Activated CD4-positive, alpha-beta T cell treated with anti-CD3 and anti-CD28 coated beads, Interleukin-2, amount 10 ng/mL, durations not matched to agents 7 days and 5 days (primary cell): ENCODE measurements around the gene TLDC2. TPM values are rescaled to one million over a fixed set of nuclear protein-coding genes. Genes with fewer than 3 reads are reported as not detected.

Experiments used
- CTCF ChIA-PET: fragments of 350-600 bp; sonication (Branson Sonifier 250); formaldehyde crosslinking; loops from one replicate; lab custom pipeline; 2021; ENCODE audit warnings: antibody characterized with exemption; lab: Charles Lee
- POLR2A ChIA-PET: fragments of 350-600 bp; sonication (Branson Sonifier 250); formaldehyde crosslinking; loops from one replicate; lab custom pipeline; 2021; ENCODE audit warnings: antibody characterized with exemption; lab: Charles Lee
- DNase-seq: peaks from one replicate; pipeline ENCODE4 v3.0.0-alpha.2; 2020
- H3K27ac Mint-ChIP-seq: one replicate; pipeline ENCODE4 v1.8.0; 2021; ENCODE audit warnings: mild to moderate bottlenecking, moderate library complexity, mixed read lengths
- H3K27me3 Mint-ChIP-seq: one replicate; pipeline ENCODE4 v1.8.0; 2021; ENCODE audit warnings: mixed read lengths
- H3K36me3 Mint-ChIP-seq: one replicate; pipeline ENCODE4 v1.8.0; 2021; ENCODE audit warnings: low read depth, mixed read lengths
- H3K4me1 Mint-ChIP-seq: one replicate; pipeline ENCODE4 v1.8.0; 2021; ENCODE audit warnings: mixed read lengths
- H3K4me3 Mint-ChIP-seq: one replicate; pipeline ENCODE4 v1.8.0; 2021; ENCODE audit warnings: mild to moderate bottlenecking, moderate library complexity, mixed read lengths
- H3K9me3 Mint-ChIP-seq: one replicate; pipeline ENCODE4 v1.8.0; 2021; ENCODE audit warnings: mixed read lengths
- total RNA-seq, 2 experiments: library from RNA; stranded (reverse); gene quantifications; one replicate each; pipeline ENCODE4 v1.2.3, GENCODE V29; 2021

The TLDC2 gene
- not detected for total RNA-seq

- no peaks in the 10 kb centered on the region for H3K9me3 Mint-ChIP-seq
- H3K4me3 Mint-ChIP-seq = no peak within 1 kb of the TSS
- CTCF ChIA-PET = interaction anchor here (2.2 kb wide), 1 partner anchor 12 kb away, joined by 9 read pairs; a partner anchor contains a TSS
- DNase-seq = no peak
- POLR2A ChIA-PET = no interaction called here
- H3K27me3 Mint-ChIP-seq = no peaks in the 10 kb centered on the region
- no peaks in the 10 kb centered on the region for H3K36me3 Mint-ChIP-seq
- H3K4me1 Mint-ChIP-seq = peaks cover 5% of the 10 kb centered on the region
- H3K27ac Mint-ChIP-seq = no peak within 1 kb of the TSS
Observed at GRCh38 chr20:36875702-36876472, at the start of gene TLDC2. Gene TLDC2 (plus strand): TSS chr20:36876138. CDS start chr20:36876175, 37 bp downstream.

GRCh38 chr20:36826554-36827244 is 49.2 kb upstream of the TLDC2 start:
- no peaks in the 10 kb centered on the region for H3K27me3 Mint-ChIP-seq
- H3K27ac Mint-ChIP-seq = peak overlapping the region; percentile 50
- CTCF ChIA-PET = interaction anchor here (1.3 to 2.6 kb wide), 3 partner anchors 10 to 19 kb away, joined by 7 to 17 read pairs (median 7); no protein-coding TSS in a partner anchor
- no peak for DNase-seq
- no peaks in the 10 kb centered on the region for H3K9me3 Mint-ChIP-seq
- peaks cover 25% of the 10 kb centered on the region for H3K4me1 Mint-ChIP-seq
- H3K4me3 Mint-ChIP-seq = no peak overlapping the region
- POLR2A ChIA-PET = interaction anchor here (1.1 kb wide), 1 partner anchor 9 kb away, joined by 3 read pairs; no protein-coding TSS in a partner anchor
- H3K36me3 Mint-ChIP-seq = no peaks in the 10 kb centered on the region

GRCh38 chr20:36827541-36828279 is 48.2 kb upstream of the TLDC2 start:
- ChIA-PET CTCF (interaction anchor here (1.2 to 1.4 kb wide), 4 partner anchors 9 to 73 kb away, joined by 3 to 7 read pairs (median 4); no protein-coding TSS in a partner anchor), POLR2A (interaction anchor here (1.1 kb wide), 1 partner anchor 8 kb away, joined by 3 read pairs; no protein-coding TSS in a partner anchor)
- H3K27ac Mint-ChIP-seq = peak overlapping the region; percentile 67
- H3K4me1 Mint-ChIP-seq = peaks cover 27% of the 10 kb centered on the region
- peak; percentile 35 for DNase-seq
- no peaks in the 10 kb centered on the region for H3K9me3 Mint-ChIP-seq
- H3K4me3 Mint-ChIP-seq = no peak overlapping the region
- H3K36me3 Mint-ChIP-seq = no peaks in the 10 kb centered on the region
- no peaks in the 10 kb centered on the region for H3K27me3 Mint-ChIP-seq

- Mint-ChIP-seq H3K27me3 (no peaks in the 10 kb centered on the region), H3K9me3 (no peaks in the 10 kb centered on the region), H3K4me1 (peaks cover 45% of the 10 kb centered on the region), H3K4me3 (no peak overlapping the region), H3K27ac (peak overlapping the region; percentile 73), H3K36me3 (no peaks in the 10 kb centered on the region)
- POLR2A ChIA-PET = no interaction called here
- CTCF ChIA-PET = interaction anchor here (0.5 to 1.7 kb wide), 7 partner anchors 15 to 370 kb away, joined by 3 to 7 read pairs (median 3); partner anchors contain the start of gene DSN1
- no peak for DNase-seq
Observed at GRCh38 chr20:36830791-36831691, 44.9 kb upstream of the TLDC2 start.

- Mint-ChIP-seq H3K36me3 (no peaks in the 10 kb centered on the region), H3K4me3 (no peak overlapping the region), H3K27ac (no peak overlapping the region), H3K4me1 (peaks cover 43% of the 10 kb centered on the region), H3K27me3 (no peaks in the 10 kb centered on the region), H3K9me3 (no peaks in the 10 kb centered on the region)
- ChIA-PET CTCF (interaction anchor here (0.7 kb wide), 1 partner anchor 16 kb away, joined by 3 read pairs; no protein-coding TSS in a partner anchor), POLR2A (interaction anchor here (0.7 kb wide), 1 partner anchor 202 kb away, joined by 4 read pairs; no protein-coding TSS in a partner anchor)
- DNase-seq = no peak
Observed at GRCh38 chr20:36832791-36833190, 43.1 kb upstream of the TLDC2 start.

- Mint-ChIP-seq H3K4me3 (no peak overlapping the region), H3K36me3 (no peaks in the 10 kb centered on the region), H3K4me1 (peaks cover 42% of the 10 kb centered on the region), H3K27ac (peak overlapping the region; percentile 68), H3K9me3 (no peaks in the 10 kb centered on the region), H3K27me3 (no peaks in the 10 kb centered on the region)
- POLR2A ChIA-PET = interaction anchor here (0.7 kb wide), 1 partner anchor 384 kb away, joined by 7 read pairs; no protein-coding TSS in a partner anchor
- no peak for DNase-seq
- CTCF ChIA-PET = interaction anchor here (0.6 to 1.2 kb wide), 3 partner anchors 14 to 1184 kb away, joined by 3 to 4 read pairs (median 3); no protein-coding TSS in a partner anchor
Observed at GRCh38 chr20:36833275-36834020, 42.5 kb upstream of the TLDC2 start.

GRCh38 chr20:36835025-36835424 is 40.9 kb upstream of the TLDC2 start:
- Mint-ChIP-seq H3K27me3 (no peaks in the 10 kb centered on the region), H3K4me1 (peaks cover 35% of the 10 kb centered on the region), H3K36me3 (no peaks in the 10 kb centered on the region), H3K27ac (peak overlapping the region; percentile 96), H3K4me3 (peak overlapping the region; percentile 77), H3K9me3 (no peaks in the 10 kb centered on the region)
- ChIA-PET CTCF (interaction anchor here (0.5 to 4.2 kb wide), 14 partner anchors 8 to 1788 kb away, joined by 3 to 29 read pairs (median 5); partner anchors contain the start of gene RAB5IF), POLR2A (interaction anchor here (1.4 kb wide), 1 partner anchor 27 kb away, joined by 3 read pairs; no protein-coding TSS in a partner anchor)
- DNase-seq = no peak

GRCh38 chr20:36835453-36836198 is 40.3 kb upstream of the TLDC2 start:
- H3K4me3 Mint-ChIP-seq = peak overlapping the region; percentile 77
- no peaks in the 10 kb centered on the region for H3K27me3 Mint-ChIP-seq
- peak overlapping the region; percentile 96 for H3K27ac Mint-ChIP-seq
- ChIA-PET POLR2A (interaction anchor here (0.8 to 1.4 kb wide), 2 partner anchors 9 to 27 kb away, joined by 3 read pairs; no protein-coding TSS in a partner anchor), CTCF (interaction anchor here (0.5 to 4.2 kb wide), 20 partner anchors 8 to 1788 kb away, joined by 3 to 29 read pairs (median 5); partner anchors contain the start of gene RAB5IF)
- peaks cover 35% of the 10 kb centered on the region for H3K4me1 Mint-ChIP-seq
- H3K9me3 Mint-ChIP-seq = no peaks in the 10 kb centered on the region
- peak; percentile 92 for DNase-seq
- H3K36me3 Mint-ChIP-seq = no peaks in the 10 kb centered on the region

- Mint-ChIP-seq H3K9me3 (no peaks in the 10 kb centered on the region), H3K4me3 (peak overlapping the region; percentile 77), H3K27ac (peak overlapping the region; percentile 96), H3K27me3 (no peaks in the 10 kb centered on the region), H3K36me3 (no peaks in the 10 kb centered on the region), H3K4me1 (peaks cover 39% of the 10 kb centered on the region)
- ChIA-PET POLR2A (interaction anchor here (0.8 kb wide), 1 partner anchor 10 kb away, joined by 3 read pairs; no protein-coding TSS in a partner anchor), CTCF (interaction anchor here (0.6 to 4.2 kb wide), 11 partner anchors 9 to 167 kb away, joined by 3 to 29 read pairs (median 7); no protein-coding TSS in a partner anchor)
- DNase-seq = peak; percentile 62
Observed at GRCh38 chr20:36836591-36837269, 39.2 kb upstream of the TLDC2 start.
